H1 (cell line): ENCODE results near the gene TWNK. TPM values are rescaled to one million over a fixed set of nuclear protein-coding genes. Genes with fewer than 3 reads are reported as not detected.

Experiments
- BRCA1 ChIP-seq: IDR thresholded peaks from 2 replicates; pipeline ENCODE4 v1.6.1; 2012; ENCODE audit warnings: low read depth, low read length, improper control_type of control experiment
- HDAC6 ChIP-seq: IDR thresholded peaks from one replicate; pipeline ENCODE4 v1.7.1; 2012; ENCODE audit warnings: low read depth, mild to moderate bottlenecking, inconsistent platforms, low read length, moderate library complexity
- KDM1A ChIP-seq: fragments of 200-600, 300-600 bp; sonication (generic); IDR thresholded peaks from 2 replicates; pipeline ENCODE4 v1.7.1; 2016; ENCODE audit warnings: mild to moderate bottlenecking, low read length, borderline replicate concordance
- NRF1 ChIP-seq: IDR thresholded peaks from 2 replicates; pipeline ENCODE4 v1.6.1; 2011; ENCODE audit warnings: mild to moderate bottlenecking, low read depth, low read length, improper control_type of control experiment
- USF2 ChIP-seq: IDR thresholded peaks from 2 replicates; pipeline ENCODE4 v1.6.1; 2011; ENCODE audit warnings: low read length, improper control_type of control experiment
- ZNF274 ChIP-seq: IDR thresholded peaks from 2 replicates; pipeline ENCODE4 v1.7.0; 2012; ENCODE audit warnings: low read length, borderline replicate concordance; ENCODE audit errors: extremely low read depth
- polyA plus RNA-seq, 7 experiments: library from polyadenylated mRNA; depleted of rRNA in 3 of 7; stranded (reverse) in 5 of 7; unstranded in 2 of 7; fragments of >200 nt in 5 of 7; fragments of 200-250 nt in 2 of 7; gene quantifications; 1 replicate in 5 of 7; 2 replicates in 1 of 7; 4 replicates in 1 of 7; pipeline versions ENCODE4 v1.2.1 to v1.2.3, GENCODE V29; 2011 to 2013; ENCODE audit warnings: missing spikeins in 2 of 7, mixed read lengths in 2 of 7
- total RNA-seq: library from RNA; stranded (reverse); fragmentation: NEBNext Ultra II Directional; extraction: Animal tissue kit (Norgen Biotek cat#: 25700); gene quantifications from 2 replicates; pipeline ENCODE4 v1.2.1, GENCODE V29; 2021

TWNK gene
- total and polyA plus RNA-seq, 2 of the 8 experiments (the other 6 are each of a cell fraction or from before 2014, with no cell fraction given) = 15.4 to 32.5 TPM

- TF ChIP-seq HDAC6 = no peak
- no peak for TF ChIP-seq NRF1
- TF ChIP-seq ZNF274 = no peak
- no peak for TF ChIP-seq KDM1A
- TF ChIP-seq USF2 = no peak
- TF ChIP-seq BRCA1 = no peak
- TF ChIP-seq, all 59 proteins: peak for 0
Observed at GRCh38 chr10:101006593-101007098, 19.3 kb downstream of the TWNK start (continued).
